Measurements from ENCODE around the gene ARL6IP6.

ARL6IP6 gene

DNA sequence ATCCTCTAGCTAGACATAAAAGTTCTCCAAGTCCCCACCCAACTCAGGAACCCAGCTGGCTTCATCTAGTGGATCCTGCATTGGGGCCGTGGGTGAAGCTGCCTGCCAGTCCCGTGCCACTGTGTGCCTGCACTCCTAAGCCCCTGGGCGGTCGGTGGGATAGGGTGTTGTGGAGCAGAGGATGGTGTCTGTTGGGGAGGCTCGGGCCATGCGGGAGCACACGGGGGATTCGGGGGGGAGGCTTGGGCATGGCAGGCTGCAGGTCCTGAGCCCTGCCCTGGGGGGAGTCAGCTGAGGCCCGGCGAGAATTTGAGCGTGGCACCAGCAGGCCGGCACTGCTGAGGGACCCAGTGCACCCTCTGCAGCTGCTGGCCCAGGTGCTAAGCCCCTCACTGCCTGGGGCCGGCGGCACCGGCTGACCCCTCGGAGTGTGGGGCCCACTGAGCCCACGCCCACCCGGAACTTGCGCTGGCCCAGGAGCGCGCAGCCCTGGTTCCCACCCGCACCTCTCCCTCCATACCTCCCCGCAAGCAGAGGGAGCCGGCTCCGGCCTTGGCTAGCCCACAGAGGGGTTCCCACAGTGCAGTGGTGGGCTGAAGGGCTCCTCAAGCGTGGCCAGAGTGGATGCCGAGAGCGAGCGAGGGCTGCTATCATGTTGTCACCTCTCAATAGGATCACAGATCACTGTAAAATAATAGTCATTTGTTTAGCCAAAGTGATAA is 86.4 kb downstream of the ARL6IP6 start:
- no peak for DNase-seq (ENCODE audit: low read depth in 2 of 2)

DNA sequence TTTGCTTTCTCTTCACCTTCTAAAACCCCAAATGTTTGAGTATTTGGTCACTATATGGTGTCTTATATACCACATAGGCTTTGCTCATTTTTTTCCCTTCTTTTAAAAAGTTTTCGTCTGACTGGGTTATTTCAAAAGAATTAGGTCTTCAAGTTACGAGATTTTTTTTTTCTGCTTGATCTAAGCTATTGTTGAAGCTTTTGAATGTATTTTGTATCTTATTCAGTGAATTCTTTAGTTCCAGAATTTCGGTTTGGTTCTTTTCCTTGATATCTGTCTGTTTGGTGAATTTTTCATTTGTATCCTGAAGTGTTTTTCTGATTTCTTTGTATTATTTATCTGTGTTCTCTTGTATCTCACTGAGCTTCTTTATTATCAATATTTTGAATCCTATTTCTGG is 93.5 kb downstream of the ARL6IP6 start:
- DNase-seq (ENCODE audit: low read depth in 2 of 2), result no peak
